HG03571 (cell line): ENCODE results near the gene ADGRG6.

Experiments
- ATAC-seq: cut with Tn5 transposase; IDR thresholded peaks from one replicate; pipeline ENCODE4 v1.9.1; 2021; ENCODE audit not compliant: unreplicated experiment

ADGRG6 gene

GRCh38 chr6:142478117-142478516 lies 176.3 kb downstream of the ADGRG6 start:
- ATAC-seq: no peak

GRCh38 chr6:142481466-142481865 lies 179.7 kb downstream of the ADGRG6 start:
- ATAC-seq: no peak

- no peak for ATAC-seq
These were observed 180.4 kb downstream of the ADGRG6 start for GRCh38 chr6:142482249-142482648.

GRCh38 chr6:142482974-142483373 lies 181.2 kb downstream of the ADGRG6 start:
- no peak for ATAC-seq

- ATAC-seq: no peak
These were observed 183.4 kb downstream of the ADGRG6 start for GRCh38 chr6:142485256-142485655.

- ATAC-seq: no peak
These were observed 188.2 kb downstream of the ADGRG6 start for GRCh38 chr6:142489722-142490610.
